C4-2B (cell line): ENCODE results near the gene NAV1.

ENCODE experiments used
- CTCF ChIP-seq: fragments of 450-650 bp; conservative IDR thresholded peaks from 2 replicates; pipeline ENCODE4 v1.5.1; 2017; ENCODE audit warnings: mild to moderate bottlenecking
- ZFX ChIP-seq: fragments of 450-650 bp; IDR thresholded peaks from 2 replicates; pipeline ENCODE4 v1.6.1; 2017

GRCh38 chr1:201499795-201500669 is 38.9 kb upstream of the NAV1 start:
- TF ChIP-seq CTCF, result no peak
- no peak for TF ChIP-seq ZFX
